Measurements from ENCODE around the gene KLHL35. TPM values are rescaled to one million over a fixed set of nuclear protein-coding genes. Genes with fewer than 3 reads are reported as not detected.

Gene KLHL35
- total RNA-seq, 1 donor from 2014 or later = 0.77 TPM

DNA sequence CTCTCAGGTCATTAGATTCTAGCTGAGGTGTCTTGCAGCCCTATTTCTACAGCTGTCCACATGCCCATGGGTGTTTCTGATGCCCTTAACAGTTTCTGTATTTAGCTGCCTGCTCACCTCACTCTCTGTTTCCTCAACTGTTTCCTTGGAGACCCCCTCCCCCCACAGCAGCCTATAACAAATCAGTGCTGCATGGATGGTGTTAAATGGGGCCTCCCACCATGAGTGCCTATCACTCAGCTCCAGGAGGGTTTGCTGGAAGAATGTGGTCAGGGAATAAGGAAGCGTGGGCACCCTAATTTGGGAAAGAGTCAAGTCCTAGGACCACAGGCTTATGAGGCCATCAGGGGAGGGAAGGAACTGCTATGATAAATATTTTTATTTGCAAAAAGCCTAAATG, 8.6 kb downstream of the KLHL35 start:
- peaks cover 7% of the 10 kb centered on the region for H3K9me3 ChIP-seq (ENCODE audit: insufficient read depth, low read depth, low read length)
- Mint-ChIP-seq H3K36me3 (ENCODE audit: low read depth, unreplicated experiment) (peaks cover 11% of the 10 kb centered on the region), H3K27me3 (ENCODE audit: low read depth, unreplicated experiment) (peaks cover 14% of the 10 kb centered on the region), H3K4me1 (ENCODE audit: low read depth, unreplicated experiment) (peaks cover 8% of the 10 kb centered on the region), H3K27ac (ENCODE audit: unreplicated experiment) (no peak overlapping the region), H3K9me3 (ENCODE audit: unreplicated experiment) (peaks cover 8% of the 10 kb centered on the region), H3K4me3 (ENCODE audit: unreplicated experiment) (no peak overlapping the region)
- DNase-seq (ENCODE audit: low read depth) (no peak), FAIRE-seq (no peak)
- H3K27me3 ChIP-seq (ENCODE audit: insufficient read depth, low read length) = peaks cover under 1% of the 10 kb centered on the region
- H3K36me3 ChIP-seq (ENCODE audit: insufficient read depth, low read length) = no peaks in the 10 kb centered on the region
- H3K4me1 ChIP-seq (ENCODE audit: insufficient read depth, low read length) = peaks cover 4% of the 10 kb centered on the region
- H3K9ac ChIP-seq (ENCODE audit: low read length) = no peak overlapping the region
- peaks cover 5% of the 10 kb centered on the region for H3K79me2 ChIP-seq (ENCODE audit: insufficient read depth, low read length)
- no peak overlapping the region for H3K4me3 ChIP-seq (ENCODE audit: insufficient read depth, low read depth, low read length)
- no peak overlapping the region for H3K4me2 ChIP-seq (ENCODE audit: low read length)
- H2AFZ ChIP-seq (ENCODE audit: low read depth, low read length) = no peak overlapping the region
- TF ChIP-seq EZH2 (IDR thresholded peaks at IDR 0.05; ENCODE audit: insufficient read depth, low read length) = no peak
- TF ChIP-seq, protein P1, sequence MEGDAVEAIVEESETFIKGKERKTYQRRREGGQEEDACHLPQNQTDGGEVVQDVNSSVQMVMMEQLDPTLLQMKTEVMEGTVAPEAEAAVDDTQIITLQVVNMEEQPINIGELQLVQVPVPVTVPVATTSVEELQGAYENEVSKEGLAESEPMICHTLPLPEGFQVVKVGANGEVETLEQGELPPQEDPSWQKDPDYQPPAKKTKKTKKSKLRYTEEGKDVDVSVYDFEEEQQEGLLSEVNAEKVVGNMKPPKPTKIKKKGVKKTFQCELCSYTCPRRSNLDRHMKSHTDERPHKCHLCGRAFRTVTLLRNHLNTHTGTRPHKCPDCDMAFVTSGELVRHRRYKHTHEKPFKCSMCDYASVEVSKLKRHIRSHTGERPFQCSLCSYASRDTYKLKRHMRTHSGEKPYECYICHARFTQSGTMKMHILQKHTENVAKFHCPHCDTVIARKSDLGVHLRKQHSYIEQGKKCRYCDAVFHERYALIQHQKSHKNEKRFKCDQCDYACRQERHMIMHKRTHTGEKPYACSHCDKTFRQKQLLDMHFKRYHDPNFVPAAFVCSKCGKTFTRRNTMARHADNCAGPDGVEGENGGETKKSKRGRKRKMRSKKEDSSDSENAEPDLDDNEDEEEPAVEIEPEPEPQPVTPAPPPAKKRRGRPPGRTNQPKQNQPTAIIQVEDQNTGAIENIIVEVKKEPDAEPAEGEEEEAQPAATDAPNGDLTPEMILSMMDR (IDR thresholded peaks at IDR 0.05; ENCODE audit: insufficient read depth, low read depth, low read length) = no peak
- no peaks in the 10 kb centered on the region for H4K20me1 ChIP-seq (ENCODE audit: insufficient read depth, low read length)
- no peak overlapping the region for H3K27ac ChIP-seq (ENCODE audit: low read depth, low read length)

DNA sequence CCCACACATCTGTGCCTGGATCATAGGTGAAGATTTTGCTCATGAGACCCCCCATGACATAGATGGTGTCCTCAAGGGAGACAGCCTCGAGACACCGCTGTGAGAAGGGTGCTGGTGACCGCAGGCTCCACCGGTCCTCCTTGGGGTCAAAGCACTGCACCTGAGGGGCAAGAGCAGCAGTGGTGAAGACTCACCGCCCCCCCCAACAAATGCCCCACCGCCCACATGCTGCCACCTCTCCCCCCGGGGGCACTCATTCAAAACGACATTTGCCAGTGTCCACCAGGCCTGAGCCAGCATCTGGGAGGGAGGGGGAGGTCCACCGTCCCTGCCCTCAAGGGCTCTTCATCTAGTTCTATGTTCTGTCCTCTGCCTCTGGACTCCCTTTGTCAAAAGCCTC, 9.3 kb downstream of the KLHL35 start:
- TF ChIP-seq, protein P1 (IDR thresholded peaks at IDR 0.05; ENCODE audit: insufficient read depth, low read depth, low read length) = no peak
- no peak for TF ChIP-seq EZH2 (IDR thresholded peaks at IDR 0.05; ENCODE audit: insufficient read depth, low read length)
- no peaks in the 10 kb centered on the region for H3K9me3 ChIP-seq (ENCODE audit: insufficient read depth, low read depth, low read length)
- Mint-ChIP-seq H3K4me3 (ENCODE audit: unreplicated experiment) (no peak overlapping the region), H3K27me3 (ENCODE audit: low read depth, unreplicated experiment) (peaks cover 8% of the 10 kb centered on the region), H3K27ac (ENCODE audit: unreplicated experiment) (peak overlapping the region; percentile 34), H3K4me1 (ENCODE audit: low read depth, unreplicated experiment) (peaks cover 13% of the 10 kb centered on the region), H3K9me3 (ENCODE audit: unreplicated experiment) (peaks cover 2% of the 10 kb centered on the region), H3K36me3 (ENCODE audit: low read depth, unreplicated experiment) (peaks cover 8% of the 10 kb centered on the region)
- H3K27me3 ChIP-seq (ENCODE audit: insufficient read depth, low read length) = no peaks in the 10 kb centered on the region
- H4K20me1 ChIP-seq (ENCODE audit: insufficient read depth, low read length) = no peaks in the 10 kb centered on the region
- no peak overlapping the region for H3K27ac ChIP-seq (ENCODE audit: low read depth, low read length)
- FAIRE-seq = no peak
- no peak overlapping the region for H3K4me3 ChIP-seq (ENCODE audit: insufficient read depth, low read depth, low read length)
- peaks cover 5% of the 10 kb centered on the region for H3K79me2 ChIP-seq (ENCODE audit: insufficient read depth, low read length)
- H3K4me1 ChIP-seq (ENCODE audit: insufficient read depth, low read length) = peaks cover 7% of the 10 kb centered on the region
- no peaks in the 10 kb centered on the region for H3K36me3 ChIP-seq (ENCODE audit: insufficient read depth, low read length)
- H3K9ac ChIP-seq (ENCODE audit: low read length) = no peak overlapping the region
- DNase-seq (ENCODE audit: low read depth) = no peak
- no peak overlapping the region for H2AFZ ChIP-seq (ENCODE audit: low read depth, low read length)
- H3K4me2 ChIP-seq (ENCODE audit: low read length) = no peak overlapping the region

DNA sequence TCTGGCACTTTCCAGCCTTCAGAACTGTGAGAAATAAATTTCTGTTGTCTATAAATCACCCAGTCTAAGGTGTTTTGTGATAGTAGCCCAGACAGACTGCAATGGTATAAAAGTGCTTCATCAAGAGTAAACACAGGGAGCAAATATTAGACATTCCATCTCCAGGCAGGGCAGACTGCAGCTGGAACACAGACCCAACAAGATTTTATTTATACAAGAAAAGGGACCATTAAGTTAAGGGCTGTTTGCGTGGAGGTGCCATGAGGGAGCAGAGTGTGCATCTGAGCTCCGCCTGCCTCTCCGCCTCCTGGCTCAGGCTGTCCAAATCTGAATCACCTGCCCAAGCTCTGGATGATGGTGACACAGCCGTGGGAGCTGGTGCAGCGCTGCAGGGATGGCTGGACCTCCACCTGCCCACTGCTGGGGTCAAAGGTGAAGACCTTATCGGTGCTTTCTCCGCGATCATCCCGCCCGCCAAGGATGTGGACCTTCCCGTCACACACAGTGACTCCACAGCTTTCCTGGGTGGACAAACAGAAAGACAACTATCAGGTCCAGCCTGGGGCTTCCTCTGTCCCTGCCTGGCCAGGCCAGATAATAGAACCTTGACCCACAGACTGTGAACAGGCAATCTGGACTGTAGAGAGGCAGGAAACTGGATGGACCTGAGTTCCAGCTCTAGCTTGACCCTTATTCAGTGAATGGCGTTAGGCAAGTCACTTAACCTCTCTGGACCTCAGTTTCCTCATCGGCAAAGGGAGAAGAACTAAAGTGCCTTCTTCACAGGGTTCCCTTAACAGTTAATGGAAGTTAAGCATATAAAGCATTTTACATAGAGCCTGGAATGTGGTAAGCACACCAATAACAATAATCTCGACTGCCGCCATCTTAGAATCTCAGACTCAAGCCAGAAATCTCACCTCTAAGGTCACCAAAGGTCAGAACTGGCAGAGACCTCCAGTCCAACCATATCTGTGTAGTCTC, 10.5 kb downstream of the KLHL35 start:
- peaks cover 7% of the 10 kb centered on the region for H3K36me3 Mint-ChIP-seq (ENCODE audit: low read depth, unreplicated experiment)
- H3K9me3 Mint-ChIP-seq (ENCODE audit: unreplicated experiment) = no peaks in the 10 kb centered on the region
- H3K4me1 Mint-ChIP-seq (ENCODE audit: low read depth, unreplicated experiment) = peaks cover 15% of the 10 kb centered on the region
- H3K27ac Mint-ChIP-seq (ENCODE audit: unreplicated experiment) = no peak overlapping the region
- H3K36me3 ChIP-seq (ENCODE audit: insufficient read depth, low read length) = no peaks in the 10 kb centered on the region
- H3K4me3 ChIP-seq (ENCODE audit: insufficient read depth, low read depth, low read length) = no peak overlapping the region
- no peaks in the 10 kb centered on the region for H3K27me3 ChIP-seq (ENCODE audit: insufficient read depth, low read length)
- peaks cover 5% of the 10 kb centered on the region for H3K79me2 ChIP-seq (ENCODE audit: insufficient read depth, low read length)
- H3K4me3 Mint-ChIP-seq (ENCODE audit: unreplicated experiment) = no peak overlapping the region
- no peak overlapping the region for H3K9ac ChIP-seq (ENCODE audit: low read length)
- no peaks in the 10 kb centered on the region for H3K9me3 ChIP-seq (ENCODE audit: insufficient read depth, low read depth, low read length)
- no peaks in the 10 kb centered on the region for H4K20me1 ChIP-seq (ENCODE audit: insufficient read depth, low read length)
- H2AFZ ChIP-seq (ENCODE audit: low read depth, low read length) = no peak overlapping the region
- peaks cover 2% of the 10 kb centered on the region for H3K27me3 Mint-ChIP-seq (ENCODE audit: low read depth, unreplicated experiment)
- FAIRE-seq = no peak
- TF ChIP-seq, protein P1 (IDR thresholded peaks at IDR 0.05; ENCODE audit: insufficient read depth, low read depth, low read length) = no peak
- no peak for TF ChIP-seq EZH2 (IDR thresholded peaks at IDR 0.05; ENCODE audit: insufficient read depth, low read length)
- no peak overlapping the region for H3K27ac ChIP-seq (ENCODE audit: low read depth, low read length)
- H3K4me2 ChIP-seq (ENCODE audit: low read length) = no peak overlapping the region
- H3K4me1 ChIP-seq (ENCODE audit: insufficient read depth, low read length) = peaks cover 16% of the 10 kb centered on the region
- no peak for DNase-seq (ENCODE audit: low read depth)

Measured in astrocyte (in vitro differentiated cells and primary cell).